HEK293T (cell line): ENCODE data around the gene LSMEM2.

Source experiments
- CTCF ChIA-PET: fragments of 350-600 bp; formaldehyde crosslinking; extraction: SDS; loops from one replicate; lab custom pipeline; 2021; ENCODE audit warnings: antibody characterized with exemption, inconsistent platforms; lab: Yijun Ruan, JAX
- POLR2A ChIA-PET: fragments of 350-600 bp; formaldehyde crosslinking; extraction: SDS; loops from one replicate; lab custom pipeline; 2020; ENCODE audit warnings: antibody characterized with exemption, inconsistent platforms; lab: Yijun Ruan, JAX
- DNase-seq: peaks from one replicate; pipeline ENCODE4 v3.0.0; 2012; ENCODE audit warnings: mixed read lengths; ENCODE audit errors: extremely low spot score
- ARNT ChIP-seq: fragments of 450-650 bp; IDR thresholded peaks from 2 replicates; pipeline ENCODE4 v1.6.1; 2017; ENCODE audit warnings: mild to moderate bottlenecking
- BHLHE40 ChIP-seq: fragments of 450-650 bp; IDR thresholded peaks from 2 replicates; pipeline ENCODE4 v1.6.1; 2016; ENCODE audit warnings: mild to moderate bottlenecking, moderate library complexity, borderline replicate concordance
- CTBP1 ChIP-seq: fragments of 450-650 bp; IDR thresholded peaks from 2 replicates; pipeline ENCODE4 v1.6.1; 2016; ENCODE audit warnings: borderline replicate concordance
- ELF4 ChIP-seq: fragments of 450-650 bp; IDR thresholded peaks from 2 replicates; pipeline ENCODE4 v1.6.1; 2017; ENCODE audit warnings: antibody characterized with exemption
- FOXA1 ChIP-seq: fragments of 450-650 bp; IDR thresholded peaks from 2 replicates; pipeline ENCODE4 v1.6.1; 2016; ENCODE audit warnings: mild to moderate bottlenecking
- FOXK2 ChIP-seq: fragments of 450-650 bp; IDR thresholded peaks from 2 replicates; pipeline ENCODE4 v1.6.1; 2016; ENCODE audit warnings: mild to moderate bottlenecking
- FOXM1 ChIP-seq: fragments of 450-650 bp; IDR thresholded peaks from 2 replicates; pipeline ENCODE4 v1.6.1; 2017; ENCODE audit warnings: mild to moderate bottlenecking, borderline replicate concordance
- HDGF ChIP-seq: fragments of 450-650 bp; IDR thresholded peaks from 2 replicates; pipeline ENCODE4 v1.6.1; 2017; ENCODE audit warnings: antibody characterized with exemption, borderline replicate concordance
- L3MBTL2 ChIP-seq: fragments of 450-650 bp; conservative IDR thresholded peaks from 2 replicates; pipeline ENCODE4 v1.6.1; 2016; ENCODE audit warnings: mild to moderate bottlenecking
- LEF1 ChIP-seq: fragments of 450-650 bp; IDR thresholded peaks from 2 replicates; pipeline ENCODE4 v1.6.1; 2017; ENCODE audit warnings: mild to moderate bottlenecking, borderline replicate concordance
- NFRKB ChIP-seq: fragments of 450-650 bp; IDR thresholded peaks from 2 replicates; pipeline ENCODE4 v1.6.1; 2016; ENCODE audit warnings: mild to moderate bottlenecking, moderate library complexity
- PKNOX1 ChIP-seq: fragments of 450-650 bp; IDR thresholded peaks from 2 replicates; pipeline ENCODE4 v1.6.1; 2016
- SP1 ChIP-seq: fragments of 450-650 bp; IDR thresholded peaks from 2 replicates; pipeline ENCODE4 v1.6.1; 2017
- SUZ12 ChIP-seq: fragments of 450-650 bp; IDR thresholded peaks from 2 replicates; pipeline ENCODE4 v1.6.1; 2016; ENCODE audit warnings: mild to moderate bottlenecking
- TARDBP ChIP-seq: fragments of 450-650 bp; IDR thresholded peaks from 2 replicates; pipeline ENCODE4 v1.6.1; 2016
- ZNF384 ChIP-seq: fragments of 450-650 bp; IDR thresholded peaks from 2 replicates; pipeline ENCODE4 v1.6.1; 2016

Gene LSMEM2

GRCh38 chr3:50249457-50249856, 29.4 kb upstream of the LSMEM2 start:
- no peak for DNase-seq
- CTCF ChIA-PET: interaction anchor here (0.9 kb wide), 1 partner anchor 17 kb away, joined by 4 read pairs; no protein-coding TSS in a partner anchor
- POLR2A ChIA-PET: interaction anchor here (1.2 kb wide), 1 partner anchor 14 kb away, joined by 3 read pairs; the partner anchor contains the start of gene GNAI2

GRCh38 chr3:50250514-50250913, 28.4 kb upstream of the LSMEM2 start:
- CTCF ChIA-PET: interaction anchor here (0.8 to 1.2 kb wide), 3 partner anchors 10 to 18 kb away, joined by 3 to 4 read pairs (median 3); no protein-coding TSS in a partner anchor
- no peak for DNase-seq
- POLR2A ChIA-PET: interaction anchor here (0.9 to 1.2 kb wide), 2 partner anchors 15 to 87 kb away, joined by 3 read pairs; partner anchors contain the start of gene GNAI2
- TF ChIP-seq HDGF (no peak), FOXK2 (no peak), BHLHE40 (no peak), SUZ12 (no peak), CTBP1 (no peak), ELF4 (no peak), L3MBTL2 (no peak), ZNF384 (no peak), PKNOX1 (no peak), LEF1 (no peak), FOXM1 (no peak), ARNT (no peak), NFRKB (no peak), FOXA1 (no peak), TARDBP (no peak), SP1 (no peak)

More at GRCh38 chr3:50249457-50249856, 29.4 kb upstream of the LSMEM2 start:
- no peak for TF ChIP-seq FOXK2
- no peak for TF ChIP-seq ELF4
- TF ChIP-seq CTBP1: no peak
- TF ChIP-seq LEF1: no peak
- TF ChIP-seq BHLHE40: no peak
- TF ChIP-seq ARNT: no peak
- TF ChIP-seq SP1: no peak
- TF ChIP-seq SUZ12: no peak
- TF ChIP-seq PKNOX1: no peak
- TF ChIP-seq FOXM1: no peak
- no peak for TF ChIP-seq L3MBTL2
- TF ChIP-seq ZNF384: no peak
- TF ChIP-seq HDGF: no peak
- TF ChIP-seq TARDBP: no peak
- TF ChIP-seq FOXA1: no peak
- TF ChIP-seq NFRKB: no peak

GRCh38 chr3:50251220-50251619, 27.7 kb upstream of the LSMEM2 start:
- POLR2A ChIA-PET: no interaction called here
- no peak for TF ChIP-seq ELF4
- no peak for TF ChIP-seq FOXK2
- TF ChIP-seq SP1: no peak
- no peak for TF ChIP-seq BHLHE40
- no peak for TF ChIP-seq ARNT
- TF ChIP-seq CTBP1: no peak
- no peak for TF ChIP-seq HDGF
- TF ChIP-seq PKNOX1: no peak
- TF ChIP-seq FOXM1: no peak
- no peak for TF ChIP-seq NFRKB
- no peak for TF ChIP-seq SUZ12
- no peak for TF ChIP-seq LEF1
- TF ChIP-seq FOXA1: no peak
- TF ChIP-seq TARDBP: no peak
- no peak for TF ChIP-seq L3MBTL2
- no peak for TF ChIP-seq ZNF384
- DNase-seq: no peak
- CTCF ChIA-PET: interaction anchor here (1.2 kb wide), 1 partner anchor 9 kb away, joined by 3 read pairs; no protein-coding TSS in a partner anchor

- no peak for TF ChIP-seq TARDBP
- no peak for TF ChIP-seq FOXK2
- TF ChIP-seq ELF4: no peak
- no peak for TF ChIP-seq NFRKB
- no peak for TF ChIP-seq ZNF384
- TF ChIP-seq FOXM1: no peak
- no peak for TF ChIP-seq L3MBTL2
- TF ChIP-seq SUZ12: no peak
- TF ChIP-seq SP1: no peak
- TF ChIP-seq PKNOX1: no peak
- TF ChIP-seq HDGF: no peak
- TF ChIP-seq ARNT: no peak
- no peak for TF ChIP-seq LEF1
- no peak for TF ChIP-seq BHLHE40
- no peak for TF ChIP-seq CTBP1
- TF ChIP-seq FOXA1: no peak
- DNase-seq: no peak
- CTCF ChIA-PET: interaction anchor here (0.6 to 2.9 kb wide), 3 partner anchors 8 to 68 kb away, joined by 3 to 21 read pairs (median 3); partner anchors contain the start of gene HYAL2
- POLR2A ChIA-PET: interaction anchor here (1.2 to 1.9 kb wide), 4 partner anchors 19 to 27 kb away, joined by 3 to 6 read pairs (median 4); partner anchors contain the start of gene GNAI2
Observed at GRCh38 chr3:50254577-50255250, 24.2 kb upstream of the LSMEM2 start.
